Measurements from ENCODE around the gene POLR3A. TPM values are rescaled to one million over a fixed set of nuclear protein-coding genes. Genes with fewer than 3 reads are reported as not detected.
"Not testable (repeated sequence)": the region's sequence is repeated elsewhere in the genome, so short reads cannot be mapped to it uniquely, and the experiment has no call there.

The POLR3A gene
- total RNA-seq, 2 experiments from 2014 or later = 26.7 to 27.1 TPM

DNA sequence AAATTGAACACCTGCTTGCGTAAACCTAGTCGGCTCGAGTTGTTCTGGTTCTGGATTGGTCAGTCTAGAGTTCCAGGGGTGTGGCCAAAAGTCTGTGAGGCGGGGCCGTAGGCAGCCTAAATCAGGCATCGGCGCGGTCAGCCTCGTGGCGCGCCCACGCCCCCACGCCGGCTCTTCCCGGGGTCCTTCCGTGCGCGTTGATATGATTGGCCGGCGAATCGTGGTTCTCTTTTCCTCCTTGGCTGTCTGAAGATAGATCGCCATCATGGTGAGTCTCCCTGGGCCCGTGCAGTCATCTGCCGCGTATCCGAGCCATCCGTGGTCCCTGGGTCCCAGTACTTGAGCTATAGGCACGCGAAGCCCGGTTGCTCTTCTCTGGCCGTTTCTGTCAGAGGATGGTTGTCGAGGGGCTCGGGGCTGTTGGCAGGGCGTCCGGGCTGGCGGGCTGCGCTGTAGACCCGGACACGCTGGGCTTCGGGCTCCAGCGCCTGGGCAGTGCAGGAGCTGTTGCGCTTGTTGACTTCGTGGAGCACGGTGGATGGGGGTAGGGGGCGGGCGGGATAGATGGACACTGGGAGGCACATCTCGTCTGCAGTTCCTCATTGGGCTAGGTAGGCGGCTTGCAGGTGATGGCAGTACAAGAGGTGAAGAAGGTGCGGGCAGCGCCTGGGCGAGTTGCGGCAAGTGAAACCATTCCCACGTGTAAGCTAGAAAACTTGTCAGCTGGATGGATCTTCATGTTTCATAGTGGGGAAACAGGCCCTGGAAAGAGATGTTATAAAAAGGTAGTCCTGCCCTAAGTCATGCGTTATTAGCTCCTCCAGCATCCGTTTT, 4.5 kb upstream of the POLR3A start, which contains the start of gene RPS24:
Gene RPS24 (plus strand): TSS at position 227 of the 834 bp plus-strand sequence. CDS start 39 bp downstream, at position 266.
- ChIA-PET CTCF (no interaction called here), POLR2A (interaction anchor here (0.5 to 1.0 kb wide), 2 partner anchors 9 to 18 kb away, joined by 3 read pairs; no protein-coding TSS in a partner anchor)

DNA sequence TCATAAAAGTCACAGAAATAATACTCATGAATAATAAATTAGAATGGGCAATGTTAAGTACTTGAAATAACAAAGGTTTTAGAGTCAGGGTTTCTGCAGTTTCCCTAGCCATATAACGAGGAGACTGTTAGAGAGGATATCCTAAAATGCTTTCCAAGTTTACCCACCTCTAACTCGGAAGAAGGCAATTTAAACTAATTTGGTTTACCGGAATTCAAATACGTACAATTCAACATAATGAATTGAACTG, 4.0 kb upstream of the POLR3A start:
- ChIA-PET POLR2A (interaction anchor here (1.0 kb wide), 1 partner anchor 9 kb away, joined by 3 read pairs; no protein-coding TSS in a partner anchor), CTCF (no interaction called here)

DNA sequence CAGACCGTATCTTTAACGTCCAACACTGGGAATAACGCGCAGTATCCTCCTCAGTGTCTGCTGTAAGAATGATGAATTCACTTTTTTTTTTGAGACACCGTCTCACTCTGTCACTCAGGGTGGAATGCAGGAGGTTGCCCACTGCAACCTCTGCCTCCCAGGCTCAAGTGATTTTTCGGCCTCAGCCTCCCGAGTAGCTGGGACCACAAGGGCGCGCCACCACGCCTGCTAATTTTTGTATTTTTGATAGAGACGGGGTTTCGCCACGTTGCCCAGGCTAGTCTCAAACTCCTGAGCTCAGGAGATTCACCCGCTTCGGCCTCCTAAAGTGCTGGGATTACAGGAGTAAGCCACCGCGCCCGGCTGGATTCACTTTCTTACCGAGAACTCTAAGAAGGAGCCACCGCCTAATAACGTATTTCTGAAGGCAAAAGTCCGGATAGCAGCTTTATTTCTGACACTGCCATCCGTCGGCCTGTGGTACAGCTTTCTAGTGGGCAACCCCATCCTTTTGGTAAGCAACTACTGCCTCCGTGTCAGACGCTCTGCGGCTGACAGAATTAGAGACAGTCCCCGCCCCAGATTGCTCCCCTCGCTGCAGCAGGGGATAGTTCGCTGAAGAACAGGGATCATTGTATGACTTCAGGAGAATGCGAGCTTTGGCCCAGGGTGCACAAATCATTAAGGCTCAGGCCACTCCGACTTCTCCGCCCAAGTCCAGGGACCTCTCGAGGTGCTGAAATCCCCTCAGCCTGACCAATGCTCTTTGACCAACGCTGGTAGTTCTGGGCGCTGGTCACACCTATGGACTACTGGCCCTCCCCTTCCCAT, 662 bp downstream of the POLR3A start:
- CTCF ChIA-PET = interaction anchor here (1.5 kb wide), 1 partner anchor 11 kb away, joined by 3 read pairs; no protein-coding TSS in a partner anchor
- POLR2A ChIA-PET = interaction anchor here (1.7 kb wide), 1 partner anchor 13 kb away, joined by 4 read pairs; no protein-coding TSS in a partner anchor

DNA sequence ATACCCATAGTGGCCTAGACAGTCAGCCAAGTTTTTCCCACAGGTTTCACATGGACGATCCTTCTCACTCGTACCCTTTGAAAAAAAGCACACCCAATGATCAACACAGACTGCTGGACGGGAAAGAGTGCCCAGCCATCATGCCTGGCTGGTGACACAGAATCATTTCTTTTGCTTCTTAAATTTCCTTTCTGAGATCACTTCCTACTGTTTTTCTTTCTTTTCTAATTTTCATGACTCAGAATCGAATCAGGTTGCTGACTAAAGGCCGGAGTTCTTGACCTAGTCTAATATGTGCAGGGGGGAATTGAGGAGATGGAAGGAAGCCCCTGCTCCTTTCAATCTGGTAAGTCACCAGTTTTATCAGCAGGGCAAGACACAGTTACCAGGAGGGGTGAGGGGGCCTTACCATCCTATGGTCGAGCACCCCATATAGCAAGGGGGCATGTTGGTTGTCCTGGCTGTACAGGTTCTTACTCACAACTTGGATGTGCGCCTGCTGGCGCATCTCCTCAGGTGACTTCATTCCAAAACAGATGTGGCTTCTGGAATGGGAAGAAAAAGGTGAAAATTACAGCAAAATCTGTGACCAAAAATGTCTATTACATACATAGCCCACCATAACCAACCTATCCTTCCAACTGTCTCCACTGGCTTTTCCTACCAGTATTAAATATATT, 3.5 kb downstream of the POLR3A start:
- POLR2A ChIA-PET = interaction anchor here (0.6 kb wide), 1 partner anchor 188 kb away, joined by 3 read pairs; no protein-coding TSS in a partner anchor

DNA sequence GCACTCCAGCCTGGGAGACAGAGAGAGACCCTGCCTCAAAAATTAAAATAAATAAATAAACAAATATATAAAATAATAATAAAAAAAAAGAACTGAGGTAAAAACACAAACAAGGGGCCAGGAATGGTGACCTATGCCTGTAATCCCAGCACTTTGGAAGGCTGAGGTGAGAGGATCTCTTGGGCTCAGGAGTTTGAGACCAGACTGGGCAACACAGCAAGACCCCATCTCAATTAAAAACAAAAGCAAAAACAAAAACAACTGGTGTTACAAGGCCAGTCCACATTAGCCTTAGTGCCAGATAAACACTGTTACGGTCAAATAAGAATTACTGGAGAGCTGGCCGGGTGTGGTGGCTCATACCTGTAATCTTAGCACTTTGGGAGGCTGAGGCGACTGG, 5.6 kb downstream of the POLR3A start:
- POLR2A ChIA-PET = no interaction called here
- CTCF ChIA-PET = interaction anchor here (0.6 kb wide), 1 partner anchor 29 kb away, joined by 3 read pairs; no protein-coding TSS in a partner anchor

More for the DNA sequence above, 3.5 kb downstream of the POLR3A start:
- CTCF ChIA-PET = no interaction called here

DNA sequence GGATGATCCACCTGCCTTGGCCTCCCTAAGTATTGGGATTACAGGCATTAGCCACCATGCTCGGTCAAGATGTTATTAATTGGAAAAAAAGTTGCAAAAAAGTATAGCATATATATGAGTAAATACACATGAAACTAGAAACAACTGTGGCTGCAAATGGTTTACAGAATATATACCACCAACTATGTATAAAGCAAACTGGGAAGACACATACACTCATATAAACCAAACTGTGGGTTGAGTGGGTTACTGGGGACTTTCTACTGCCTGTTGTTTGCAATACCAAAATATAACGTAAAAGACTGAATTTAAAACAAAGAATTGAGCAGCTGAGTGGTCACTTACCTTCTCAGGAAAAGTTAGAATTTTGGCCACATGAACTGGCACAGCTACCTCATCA, 8.1 kb downstream of the POLR3A start:
- POLR2A ChIA-PET = no interaction called here
- CTCF ChIA-PET = no interaction called here

DNA sequence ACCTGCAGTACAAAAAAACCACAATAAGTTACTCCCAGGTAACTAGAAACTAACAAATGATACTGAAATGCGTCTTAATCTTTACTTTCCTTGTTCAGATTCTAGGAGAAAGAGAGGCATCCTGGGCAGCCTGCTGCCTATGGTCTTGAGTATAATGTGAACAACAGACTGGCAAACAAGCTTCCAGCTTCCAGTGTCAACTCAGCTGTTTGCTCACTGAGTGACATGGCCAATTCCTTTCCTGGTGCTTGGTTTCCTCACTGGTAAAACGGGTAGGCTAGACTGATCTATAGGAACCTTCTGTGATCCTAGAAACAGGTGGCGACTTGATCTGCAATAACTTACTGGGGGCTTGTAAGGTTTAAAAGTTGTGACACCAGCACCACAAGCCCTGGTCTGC, 10.1 kb downstream of the POLR3A start:
- ChIA-PET POLR2A (no interaction called here), CTCF (no interaction called here)

DNA sequence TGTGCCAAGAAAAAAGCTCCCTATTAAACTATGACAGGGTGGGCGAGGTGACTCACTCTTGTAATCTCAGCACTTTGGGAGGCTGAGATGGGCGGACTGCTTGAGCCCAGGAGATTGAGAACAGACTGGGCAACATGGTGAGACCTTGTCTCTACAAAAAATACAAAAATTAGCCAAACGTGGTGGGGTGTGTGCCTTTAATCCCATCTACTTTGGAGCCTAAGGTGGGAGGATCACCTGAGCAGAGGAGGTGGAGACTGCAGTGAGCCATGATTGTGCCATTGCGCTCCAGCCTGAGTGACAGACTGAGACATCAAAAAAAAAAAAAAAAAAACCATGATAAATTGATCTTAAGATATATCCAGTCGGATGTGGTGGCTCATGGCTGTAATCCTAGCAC, 11.5 kb downstream of the POLR3A start:
- POLR2A ChIA-PET = no interaction called here
- CTCF ChIA-PET = interaction anchor here (1.0 kb wide), 1 partner anchor 10 kb away, joined by 3 read pairs; no protein-coding TSS in a partner anchor

DNA sequence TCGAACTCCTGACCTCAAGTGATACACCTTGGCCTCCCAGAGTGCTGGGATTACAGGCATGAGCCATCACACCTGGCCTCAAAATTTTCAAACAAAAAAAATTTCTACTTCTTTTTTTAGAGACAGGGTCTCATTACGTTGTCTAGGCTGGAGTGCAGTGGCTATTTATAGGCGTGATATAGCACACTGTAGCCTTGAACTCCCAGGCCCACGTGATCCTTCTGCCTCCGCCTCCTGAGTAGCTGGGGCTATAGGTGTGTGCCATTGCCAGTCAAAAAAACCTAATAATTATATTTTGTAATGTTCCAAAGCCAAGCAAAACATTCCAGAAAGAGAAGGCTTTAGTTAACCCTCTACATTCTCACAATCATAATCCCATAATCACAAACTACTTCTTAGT, 13.8 kb downstream of the POLR3A start:
- POLR2A ChIA-PET = interaction anchor here (0.6 kb wide), 1 partner anchor 18 kb away, joined by 3 read pairs; the partner anchor contains the start of gene RPS24
- CTCF ChIA-PET = no interaction called here

DNA sequence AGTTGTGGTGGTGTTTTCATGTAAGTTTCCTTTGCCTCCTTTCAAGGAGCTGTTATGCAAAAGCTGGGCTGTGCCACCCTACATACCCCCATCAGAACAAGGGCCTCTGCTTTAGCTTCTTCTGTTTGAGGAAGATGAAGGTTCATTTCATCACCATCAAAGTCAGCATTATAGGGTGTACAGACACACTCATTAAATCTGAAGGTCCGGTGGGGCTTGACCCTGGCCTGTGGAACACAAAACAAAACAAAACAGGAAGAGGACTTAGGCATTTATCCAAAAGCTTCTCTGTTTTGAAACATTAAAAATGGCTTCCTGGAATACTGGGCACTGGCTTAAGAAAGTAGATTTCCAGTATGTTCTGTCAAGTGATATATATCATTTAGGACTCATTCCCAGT, 15.8 kb downstream of the POLR3A start:
- ChIA-PET POLR2A (no interaction called here), CTCF (no interaction called here)

DNA sequence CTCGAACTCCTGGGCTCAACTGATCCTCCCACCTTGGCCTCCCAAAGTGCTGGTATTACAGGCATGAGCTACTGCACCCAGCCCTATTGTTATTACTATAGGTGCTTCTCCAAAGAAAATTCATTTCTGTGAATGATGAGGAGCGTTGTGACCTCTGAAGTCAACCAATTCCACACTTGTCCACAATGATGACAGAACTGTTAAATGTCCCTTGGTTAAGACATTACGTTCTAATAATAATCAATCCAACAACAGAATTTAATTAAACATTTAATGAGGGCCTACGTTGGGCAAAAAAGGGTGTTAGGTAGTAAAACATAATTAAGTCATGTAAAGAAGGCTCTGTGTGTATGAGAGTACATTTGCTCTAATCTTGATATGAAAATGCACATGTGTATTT, 18.2 kb downstream of the POLR3A start:
- CTCF ChIA-PET = no interaction called here
- POLR2A ChIA-PET = no interaction called here

DNA sequence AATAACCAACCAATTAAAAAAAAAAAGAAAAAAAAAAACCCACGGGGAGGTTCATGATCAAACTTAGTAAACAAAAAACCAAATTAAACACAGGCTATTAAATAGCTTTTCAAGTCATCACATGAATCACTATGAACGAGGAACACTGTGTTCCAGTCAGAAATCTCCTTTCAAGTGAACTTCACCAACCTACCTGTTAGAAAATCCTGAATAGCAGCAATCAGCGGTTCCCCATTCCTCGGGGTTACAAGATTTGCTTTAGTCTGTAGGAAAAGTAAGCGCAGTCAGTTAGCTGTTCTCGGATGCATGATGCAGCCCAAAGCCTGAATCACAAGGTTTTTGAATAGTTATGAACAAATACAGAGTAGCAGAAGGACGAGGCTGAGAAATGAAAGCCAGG, 19.0 kb downstream of the POLR3A start:
- CTCF ChIA-PET = no interaction called here
- POLR2A ChIA-PET = no interaction called here

DNA sequence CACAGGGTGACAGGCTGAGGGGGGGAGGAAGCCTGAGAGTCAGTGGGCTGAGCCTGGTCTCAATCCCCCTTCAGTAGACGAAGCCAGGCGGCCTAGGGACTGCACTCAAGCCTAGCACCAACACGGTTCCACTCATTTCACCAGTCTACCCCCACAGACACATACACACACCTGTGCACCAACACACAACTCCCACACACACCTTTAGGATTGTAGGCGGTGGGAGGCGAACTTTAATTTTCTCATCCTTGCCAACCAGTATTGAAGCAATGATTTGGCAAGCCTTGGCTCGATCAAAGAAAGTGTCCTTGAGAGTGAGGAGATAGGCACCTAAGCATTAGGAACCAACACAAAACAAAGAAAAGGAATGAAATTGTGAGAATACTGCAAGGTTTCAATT, 19.7 kb downstream of the POLR3A start:
- ChIA-PET POLR2A (no interaction called here), CTCF (interaction anchor here (0.7 kb wide), 1 partner anchor 147 kb away, joined by 5 read pairs; no protein-coding TSS in a partner anchor)

DNA sequence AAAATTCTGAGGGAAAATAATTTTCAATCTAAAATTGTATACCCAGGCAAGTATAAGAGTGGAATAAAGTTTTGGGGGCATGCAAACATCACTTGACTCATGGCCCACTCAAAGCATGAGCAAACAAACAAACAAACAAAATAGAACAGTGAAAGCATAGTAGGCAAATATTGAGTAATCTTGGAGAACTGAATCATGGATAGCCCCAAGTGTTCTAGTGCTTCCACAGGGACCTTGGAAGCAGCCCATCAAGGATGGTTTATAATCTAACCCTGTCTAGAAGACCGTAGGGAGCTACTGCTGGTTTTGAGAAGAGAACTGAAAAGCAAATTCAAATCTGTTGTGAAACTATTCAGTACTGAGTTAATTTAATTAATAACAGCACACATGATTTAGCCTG, 22.1 kb downstream of the POLR3A start:
- ChIA-PET POLR2A (no interaction called here), CTCF (no interaction called here)

DNA sequence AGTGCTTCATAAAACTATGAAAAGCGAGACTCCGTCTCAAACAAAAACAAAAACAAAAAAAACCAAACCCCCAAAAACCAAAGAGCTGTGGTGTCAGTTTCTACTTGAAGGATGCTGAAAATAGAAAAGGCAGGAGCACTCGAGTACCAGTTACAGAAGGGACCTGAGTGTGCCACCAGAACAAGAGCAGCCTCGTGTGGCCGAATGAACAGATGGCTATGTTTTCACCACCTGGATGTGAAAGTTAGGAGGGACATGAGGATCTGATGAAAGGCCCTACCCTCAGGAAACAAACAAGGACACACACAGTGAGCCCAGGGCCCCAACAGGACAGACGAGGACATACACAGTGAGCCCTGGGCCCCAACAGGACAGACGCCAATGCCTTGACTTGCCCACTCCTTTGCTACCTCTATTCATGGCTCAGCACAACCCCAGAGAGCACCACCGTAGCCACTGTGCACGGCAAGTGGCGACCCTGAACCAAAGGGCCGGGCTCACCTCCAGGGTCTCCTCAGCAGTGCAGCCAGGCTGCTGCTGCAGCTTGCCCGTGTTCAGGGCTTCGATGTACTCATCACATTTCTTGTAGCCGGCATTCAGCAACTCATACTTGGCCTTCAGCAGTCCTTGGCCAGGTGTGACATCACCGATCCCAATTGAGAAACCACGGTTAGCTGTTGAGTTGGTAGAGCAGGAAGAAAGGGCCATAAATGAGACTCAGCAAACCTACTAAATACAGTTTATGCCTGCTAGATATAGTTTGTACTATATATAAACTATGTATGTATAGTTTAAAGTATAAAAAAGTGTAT, 24.9 kb downstream of the POLR3A start:
- CTCF ChIA-PET = no interaction called here

DNA sequence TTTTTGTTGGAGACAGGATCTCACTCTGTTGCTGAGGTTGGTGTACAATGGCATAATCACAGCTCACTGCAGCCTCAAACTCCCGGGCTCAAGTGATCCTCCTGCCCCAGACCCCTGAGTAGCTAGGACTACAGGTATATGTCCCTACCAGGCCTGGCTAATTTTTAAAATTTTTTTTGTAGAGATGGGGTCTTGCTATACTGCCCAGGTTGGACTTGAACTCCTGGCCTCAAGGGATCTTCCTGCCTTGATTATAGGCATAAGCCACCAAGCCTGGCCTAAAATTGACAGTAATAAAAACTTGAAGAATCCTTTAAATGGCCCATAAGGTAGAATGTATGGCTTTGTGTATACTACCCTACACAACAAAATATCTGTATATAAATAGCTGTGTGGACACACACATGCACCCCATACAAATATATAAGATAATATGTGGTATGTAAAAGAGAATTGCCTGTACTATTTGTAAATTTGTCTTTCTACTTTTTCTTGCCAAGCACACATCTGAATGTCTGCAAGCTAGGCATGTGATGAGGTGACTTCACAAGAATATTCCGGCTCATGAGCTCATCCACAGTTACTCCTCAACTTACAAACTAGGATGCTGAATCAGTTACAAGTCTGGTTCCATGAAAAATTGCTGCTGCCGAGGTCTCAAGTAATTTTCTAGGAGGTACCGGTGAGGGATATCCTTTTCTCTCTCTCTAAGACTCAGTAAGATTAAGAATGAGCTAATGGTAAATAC, 26.6 kb downstream of the POLR3A start:
- POLR2A ChIA-PET = no interaction called here
- CTCF ChIA-PET = no interaction called here

More for the DNA sequence above, 24.9 kb downstream of the POLR3A start:
- POLR2A ChIA-PET = no interaction called here

DNA sequence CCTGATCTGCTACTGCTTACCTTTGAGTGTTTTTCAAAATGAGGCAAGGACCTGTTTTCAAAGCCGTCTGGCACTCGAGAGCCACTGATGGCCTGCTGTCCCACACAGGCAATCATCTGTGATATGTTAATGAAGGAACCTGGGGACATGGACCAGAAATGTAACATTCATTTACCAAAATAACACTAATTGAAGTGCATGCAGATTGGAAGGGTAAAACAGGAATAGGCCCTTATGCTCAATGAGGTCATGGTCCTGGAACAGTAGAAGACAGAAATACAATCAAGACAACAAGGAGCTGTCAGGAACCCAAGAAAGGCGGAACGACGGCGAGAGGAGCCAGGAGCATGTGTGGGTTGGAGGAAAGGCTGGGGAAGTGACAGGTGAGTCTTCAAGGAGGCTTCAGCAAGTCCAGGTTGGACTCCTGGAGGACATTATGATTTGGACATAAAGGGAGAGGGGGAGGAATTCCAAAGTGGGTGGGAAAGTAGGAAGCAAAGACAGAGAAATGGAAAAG, 28.3 kb downstream of the POLR3A start:
- ChIA-PET CTCF (no interaction called here), POLR2A (no interaction called here)

DNA sequence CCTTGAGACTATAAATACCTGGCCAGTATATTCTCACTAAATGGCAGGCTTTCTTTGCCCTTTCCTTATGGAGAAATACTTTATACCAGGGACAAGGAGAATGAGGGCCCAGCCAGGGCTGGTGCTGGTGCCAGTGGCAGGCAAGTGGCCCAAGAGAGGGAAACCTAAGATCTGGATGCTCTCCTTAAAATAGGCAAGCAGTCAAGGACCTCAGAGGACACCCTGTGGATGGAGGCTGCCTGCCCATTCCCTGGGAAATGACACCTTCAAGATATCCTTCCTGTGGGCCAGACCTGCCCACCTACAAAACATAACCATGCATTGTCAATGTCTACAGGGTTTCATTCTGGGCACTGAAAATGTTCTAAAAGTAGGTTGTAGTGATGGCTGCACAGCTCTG, 29.1 kb downstream of the POLR3A start:
- ChIA-PET CTCF (no interaction called here), POLR2A (no interaction called here)

DNA sequence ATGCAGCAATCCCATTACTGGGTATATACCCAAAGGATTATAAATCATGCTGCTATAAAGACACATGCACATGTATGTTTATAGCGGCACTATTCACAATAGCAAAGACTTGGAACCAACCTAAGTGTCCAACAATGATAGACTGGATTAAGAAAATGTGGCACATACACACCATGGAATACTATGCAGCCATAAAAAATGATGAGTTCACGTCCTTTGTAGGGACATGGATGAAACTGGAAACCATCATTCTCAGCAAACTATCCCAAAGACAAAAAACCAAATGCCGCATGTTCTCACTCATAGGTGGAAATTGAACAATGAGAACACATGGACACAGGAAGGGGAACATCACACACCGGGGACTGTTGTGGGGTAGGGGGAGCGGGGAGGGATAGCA, 30.5 kb downstream of the POLR3A start:
- POLR2A ChIA-PET, CTCF ChIA-PET: not testable (repeated sequence)
